ES-I3 (cell line): ENCODE results near the gene RALGAPA2.
A peak's percentile ranks its signal among the peaks of the same experiment; 100 is the strongest.

Experiments
- H3K36me3 ChIP-seq: 2 replicates; pipeline ENCODE4 v1.6.1; 2013; ENCODE audit warnings: mild to moderate bottlenecking, low read length, control low read depth, moderate library complexity; ENCODE audit not compliant: insufficient read depth
- H3K4me1 ChIP-seq: 2 replicates; pipeline ENCODE4 v1.6.1; 2013; ENCODE audit warnings: mild to moderate bottlenecking, control low read depth, low read length; ENCODE audit not compliant: insufficient read depth
- H3K9ac ChIP-seq: 2 replicates; pipeline ENCODE4 v1.6.1; 2013; ENCODE audit warnings: low read depth, mild to moderate bottlenecking, low read length, moderate library complexity
- H3K9me3 ChIP-seq: 2 replicates; pipeline ENCODE4 v1.6.1; 2013; ENCODE audit warnings: mild to moderate bottlenecking, low read length, moderate library complexity; ENCODE audit not compliant: control insufficient read depth, insufficient read depth

The RALGAPA2 gene

GRCh38 chr20:20395903-20396568, 316.4 kb downstream of the RALGAPA2 start:
- H3K9ac ChIP-seq = no peak overlapping the region
- no peaks in the 10 kb centered on the region for H3K36me3 ChIP-seq
- no peaks in the 10 kb centered on the region; the same call in 1 of the 2 replicates for H3K9me3 ChIP-seq
- no peaks in the 10 kb centered on the region; the same call in 1 of the 2 replicates for H3K4me1 ChIP-seq

- H3K9me3 ChIP-seq = no peaks in the 10 kb centered on the region; the same call in 1 of the 2 replicates
- H3K4me1 ChIP-seq = no peaks in the 10 kb centered on the region; the same call in 1 of the 2 replicates
- H3K36me3 ChIP-seq = no peaks in the 10 kb centered on the region
Observed at GRCh38 chr20:20395087-20395486, 317.4 kb downstream of the RALGAPA2 start.

GRCh38 chr20:20393207-20394120, 319.0 kb downstream of the RALGAPA2 start:
- H3K36me3 ChIP-seq = no peaks in the 10 kb centered on the region
- H3K4me1 ChIP-seq = no peaks in the 10 kb centered on the region; the same call in 1 of the 2 replicates
- no peak overlapping the region for H3K9ac ChIP-seq
- H3K9me3 ChIP-seq = no peaks in the 10 kb centered on the region

More at GRCh38 chr20:20395087-20395486, 317.4 kb downstream of the RALGAPA2 start:
- H3K9ac ChIP-seq = no peak overlapping the region

- Histone ChIP-seq H3K9ac (no peak overlapping the region), H3K36me3 (no peaks in the 10 kb centered on the region), H3K4me1 (no peaks in the 10 kb centered on the region; the same call in 1 of the 2 replicates), H3K9me3 (no peaks in the 10 kb centered on the region)
Observed at GRCh38 chr20:20391766-20392165, 320.7 kb downstream of the RALGAPA2 start.

- Histone ChIP-seq H3K4me1 (no peaks in the 10 kb centered on the region), H3K9ac (no peak overlapping the region)
Observed at GRCh38 chr20:20391115-20391514, 321.3 kb downstream of the RALGAPA2 start.

GRCh38 chr20:20390393-20390792, 322.1 kb downstream of the RALGAPA2 start:
- H3K9me3 ChIP-seq = no peaks in the 10 kb centered on the region
- H3K36me3 ChIP-seq = no peaks in the 10 kb centered on the region
- H3K9ac ChIP-seq = no peak overlapping the region

More at GRCh38 chr20:20391115-20391514, 321.3 kb downstream of the RALGAPA2 start:
- no peaks in the 10 kb centered on the region for H3K9me3 ChIP-seq
- H3K36me3 ChIP-seq = no peaks in the 10 kb centered on the region

GRCh38 chr20:20386192-20386591, 326.3 kb downstream of the RALGAPA2 start:
- Histone ChIP-seq H3K36me3 (no peaks in the 10 kb centered on the region), H3K9me3 (no peaks in the 10 kb centered on the region), H3K9ac (no peak overlapping the region), H3K4me1 (no peaks in the 10 kb centered on the region)

More at GRCh38 chr20:20390393-20390792, 322.1 kb downstream of the RALGAPA2 start:
- no peaks in the 10 kb centered on the region for H3K4me1 ChIP-seq

GRCh38 chr20:20375862-20376261, 336.6 kb downstream of the RALGAPA2 start:
- peaks cover 5% of the 10 kb centered on the region; the same call in 1 of the 2 replicates for H3K9me3 ChIP-seq
- no peaks in the 10 kb centered on the region for H3K36me3 ChIP-seq
- H3K9ac ChIP-seq = no peak overlapping the region
- peaks cover 29% of the 10 kb centered on the region for H3K4me1 ChIP-seq

GRCh38 chr20:20373091-20373571, 339.3 kb downstream of the RALGAPA2 start:
- Histone ChIP-seq H3K9me3 (no peaks in the 10 kb centered on the region), H3K9ac (no peak overlapping the region), H3K36me3 (no peaks in the 10 kb centered on the region), H3K4me1 (peaks cover 29% of the 10 kb centered on the region)

GRCh38 chr20:20371681-20372080, 340.8 kb downstream of the RALGAPA2 start:
- Histone ChIP-seq H3K4me1 (peaks cover 29% of the 10 kb centered on the region), H3K9ac (peak overlapping the region; percentile 40), H3K36me3 (no peaks in the 10 kb centered on the region), H3K9me3 (no peaks in the 10 kb centered on the region)

GRCh38 chr20:20371083-20371482, 341.4 kb downstream of the RALGAPA2 start:
- Histone ChIP-seq H3K4me1 (peaks cover 31% of the 10 kb centered on the region), H3K9me3 (no peaks in the 10 kb centered on the region), H3K9ac (peak overlapping the region; percentile 40), H3K36me3 (no peaks in the 10 kb centered on the region)

GRCh38 chr20:20370094-20370575, 342.3 kb downstream of the RALGAPA2 start:
- H3K4me1 ChIP-seq = peaks cover 38% of the 10 kb centered on the region
- no peaks in the 10 kb centered on the region for H3K36me3 ChIP-seq
- H3K9me3 ChIP-seq = no peaks in the 10 kb centered on the region
- peak overlapping the region; percentile 60 for H3K9ac ChIP-seq

- Histone ChIP-seq H3K9me3 (no peaks in the 10 kb centered on the region), H3K9ac (peak overlapping the region; percentile 60), H3K36me3 (no peaks in the 10 kb centered on the region), H3K4me1 (peaks cover 38% of the 10 kb centered on the region)
Observed at GRCh38 chr20:20369250-20370093, 343.0 kb downstream of the RALGAPA2 start.
